GM18519 (cell line): ENCODE measurements around the gene SFSWAP.
"Not testable (repeated sequence)": the region's sequence is repeated elsewhere in the genome, so short reads cannot be mapped to it uniquely, and the experiment has no call there.

Source experiments
- ATAC-seq: cut with Tn5 transposase; IDR thresholded peaks from one replicate; pipeline ENCODE4 v1.9.1; 2021; ENCODE audit warnings: mild to moderate bottlenecking, moderate library complexity; ENCODE audit not compliant: unreplicated experiment, low FRiP score

The SFSWAP gene

DNA sequence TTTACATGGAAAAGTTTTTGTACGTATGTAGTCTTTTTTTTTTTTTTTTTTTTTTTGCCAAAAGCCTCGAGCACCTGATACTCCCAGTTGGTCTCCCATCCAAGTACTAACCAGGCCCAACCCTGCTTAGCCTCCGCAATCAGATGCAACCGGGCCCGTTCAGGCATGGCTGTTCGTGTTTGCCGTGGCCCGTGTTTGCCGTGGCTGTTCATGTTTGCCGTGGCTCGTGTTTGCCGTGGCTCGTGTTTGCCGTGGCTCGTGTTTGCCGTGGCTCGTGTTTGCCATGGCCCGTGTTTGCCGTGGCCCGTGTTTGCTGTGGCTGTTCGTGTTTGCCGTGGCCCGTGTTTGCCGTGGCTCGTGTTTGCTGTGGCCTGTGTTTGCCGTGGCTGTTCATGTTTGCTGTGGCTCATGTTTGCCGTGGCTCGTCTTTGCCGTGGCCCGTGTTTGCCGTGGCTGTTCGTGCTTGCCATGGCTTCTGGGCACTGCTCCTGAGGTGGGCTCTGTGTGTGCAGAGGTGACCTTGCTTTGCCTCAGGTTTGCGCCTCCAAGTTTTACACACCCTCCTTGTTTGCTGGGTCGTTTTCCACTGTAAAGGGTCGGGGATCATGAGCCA lies 90.5 kb downstream of the SFSWAP start:
- ATAC-seq = no peak

DNA sequence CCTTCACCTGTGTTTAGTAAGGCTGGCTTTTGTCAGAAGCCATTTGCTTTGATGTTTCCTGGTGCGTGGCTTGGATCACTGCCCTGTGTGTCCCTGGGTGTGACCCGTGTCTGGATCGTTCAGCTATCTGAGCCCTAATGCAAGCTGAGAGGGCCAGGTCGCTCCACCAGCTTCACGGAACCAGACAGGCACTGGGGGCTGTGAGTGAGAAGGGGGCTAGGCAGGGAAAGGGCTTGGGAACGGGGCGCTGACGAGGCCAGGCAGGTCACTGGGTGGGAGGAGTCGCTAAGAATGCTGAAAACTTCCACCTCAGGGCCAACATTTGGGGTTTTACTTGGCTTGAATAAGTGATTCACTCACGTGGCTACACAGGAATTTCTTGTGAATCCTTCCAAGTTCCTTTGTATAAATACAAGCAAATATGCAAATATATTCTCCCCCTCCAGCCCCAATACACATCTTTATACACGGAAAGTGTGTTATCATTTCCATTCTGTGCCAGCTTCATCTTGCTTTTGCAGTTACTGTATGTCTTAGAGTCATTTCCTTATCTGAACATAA lies 93.2 kb downstream of the SFSWAP start:
- ATAC-seq = no peak

DNA sequence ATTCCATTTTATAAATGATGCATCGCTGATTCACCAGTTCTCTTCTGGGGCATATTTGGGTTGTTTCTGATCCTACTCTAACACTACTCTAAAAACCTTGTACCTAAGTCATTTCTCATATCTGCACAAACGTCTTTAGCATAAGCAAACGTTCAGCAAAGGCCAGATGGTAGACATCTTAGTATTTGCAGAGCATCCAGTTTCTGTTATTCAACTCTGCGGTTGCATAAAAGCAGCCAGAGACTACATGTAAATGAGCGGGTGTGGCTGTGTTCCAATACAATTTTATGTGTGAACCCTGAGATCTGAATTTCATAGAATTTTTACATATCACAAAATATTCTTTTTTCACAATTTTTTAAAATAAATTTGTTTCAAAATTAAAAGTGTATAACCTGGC lies 94.5 kb downstream of the SFSWAP start:
- ATAC-seq = no peak

DNA sequence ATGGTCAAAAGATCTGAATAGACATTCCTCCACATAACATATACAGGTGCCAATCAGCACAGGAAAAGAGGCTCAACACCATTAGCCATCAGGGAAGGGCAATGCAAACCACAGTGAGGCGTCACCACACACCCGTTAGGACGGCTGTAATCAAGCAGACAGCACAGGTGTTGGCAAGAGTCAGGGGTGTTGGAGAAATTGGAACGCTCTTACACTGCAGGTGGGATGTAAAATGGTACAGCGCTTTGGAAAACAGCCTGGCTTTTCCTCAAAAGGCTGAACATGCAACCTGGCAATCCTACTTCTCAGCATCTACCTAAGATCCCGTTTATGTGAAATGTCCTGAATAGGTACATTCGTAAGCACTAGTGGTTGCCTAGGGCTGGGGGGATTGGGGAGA lies 95.8 kb downstream of the SFSWAP start:
- ATAC-seq = no peak

DNA sequence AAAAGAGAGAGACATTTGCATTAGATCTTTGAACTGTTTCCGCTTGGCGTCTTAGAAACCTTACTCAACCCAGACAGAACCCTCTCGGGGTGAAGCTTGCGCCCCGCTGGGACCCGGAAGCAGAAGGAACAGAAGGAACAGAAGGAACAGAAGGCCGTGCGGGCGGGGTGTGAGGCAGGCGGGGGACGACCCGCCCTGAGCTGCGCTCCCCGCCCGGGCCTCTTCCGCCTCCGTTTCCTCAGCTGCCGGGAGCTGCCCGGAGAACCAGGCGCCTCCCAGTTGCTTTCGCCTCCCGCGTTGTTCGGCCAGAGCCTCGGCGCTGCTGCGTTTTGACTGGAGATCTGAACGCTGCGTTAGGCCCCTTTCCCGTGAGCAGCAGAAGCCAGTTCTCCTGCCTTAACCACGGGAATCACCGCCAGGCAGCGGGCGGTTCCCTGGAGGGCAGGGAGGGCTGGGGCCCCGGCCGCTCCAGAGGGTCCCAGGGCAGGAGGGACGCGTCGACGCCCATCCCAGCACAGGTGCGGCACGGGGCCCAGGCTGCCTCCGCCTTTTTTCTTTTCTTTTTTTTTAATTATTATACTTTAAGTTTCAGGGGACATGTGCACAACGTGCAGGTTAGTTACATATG lies 98.0 kb downstream of the SFSWAP start:
- no peak for ATAC-seq

DNA sequence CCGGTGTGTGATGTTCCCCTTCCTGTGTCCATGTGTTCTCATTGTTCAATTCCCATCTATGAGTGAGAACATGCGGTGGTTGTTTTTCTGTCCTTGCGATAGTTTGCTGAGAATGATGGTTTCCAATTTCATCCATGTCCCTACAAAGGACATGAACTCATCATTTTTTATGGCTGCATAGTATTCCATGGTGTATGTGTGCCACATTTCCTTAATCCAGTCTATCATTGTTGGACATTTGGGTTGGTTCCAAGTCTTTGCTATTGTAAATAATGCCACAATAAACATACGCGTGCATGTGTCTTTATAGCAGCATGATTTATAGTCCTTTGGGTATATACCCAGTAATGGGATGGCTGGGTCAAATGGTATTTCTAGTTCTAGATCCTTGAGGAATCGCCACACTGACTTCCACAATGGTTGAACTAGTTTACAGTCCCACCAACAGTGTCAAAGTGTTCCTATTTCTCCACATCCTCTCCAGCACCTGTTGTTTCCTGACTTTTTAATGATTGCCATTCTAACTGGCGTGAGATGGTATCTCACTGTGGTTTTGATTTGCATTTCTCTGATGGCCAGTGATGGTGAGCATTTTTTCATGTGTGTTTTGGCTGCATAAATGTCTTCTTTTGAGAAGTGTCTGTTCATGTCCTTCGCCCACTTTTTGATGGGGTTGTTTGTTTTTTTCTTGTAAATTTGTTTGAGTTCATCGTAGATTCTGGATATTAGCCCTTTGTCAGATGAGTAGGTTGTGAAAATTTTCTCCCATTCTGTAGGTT lies 98.8 kb downstream of the SFSWAP start:
- not testable (repeated sequence) for ATAC-seq

DNA sequence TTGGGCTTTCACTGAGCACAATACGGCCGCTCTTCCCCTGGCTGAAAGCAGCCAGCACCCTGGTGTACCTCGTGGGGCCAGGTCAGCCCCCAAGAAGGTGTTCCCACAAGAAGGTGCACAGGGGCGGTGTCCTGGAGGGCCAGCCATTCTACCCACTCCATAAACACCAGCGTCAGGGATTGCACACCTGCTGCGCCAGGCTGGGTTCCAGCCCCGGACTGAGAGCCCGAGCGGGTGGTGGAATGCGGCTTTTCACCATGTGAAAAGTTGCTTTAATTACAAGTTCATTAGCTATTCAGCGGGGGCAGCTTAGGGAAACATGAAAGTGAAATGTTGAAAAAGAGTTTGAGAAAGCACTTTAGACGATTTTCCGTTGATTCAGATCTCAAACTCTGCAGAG lies 99.8 kb downstream of the SFSWAP start:
- no peak for ATAC-seq

DNA sequence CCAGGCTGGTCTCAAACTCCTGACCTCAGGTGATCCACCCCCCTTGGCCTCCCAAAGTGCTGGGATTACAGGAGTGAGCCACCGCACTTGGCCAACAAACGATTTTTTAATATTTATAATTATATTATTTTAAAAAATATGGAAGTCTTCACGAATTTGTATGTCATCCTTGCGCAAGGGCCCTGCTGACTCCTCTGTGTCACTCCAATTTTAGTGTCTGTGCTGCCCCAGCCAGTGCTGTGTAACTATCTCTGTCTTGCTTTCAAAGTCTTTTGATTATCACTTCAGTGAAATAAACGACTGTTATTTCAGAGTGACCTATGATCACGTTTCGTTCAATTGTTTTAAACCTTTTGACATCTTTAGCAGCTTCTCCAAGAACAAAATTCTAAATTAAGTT lies 104.2 kb downstream of the SFSWAP start:
- no peak for ATAC-seq

DNA sequence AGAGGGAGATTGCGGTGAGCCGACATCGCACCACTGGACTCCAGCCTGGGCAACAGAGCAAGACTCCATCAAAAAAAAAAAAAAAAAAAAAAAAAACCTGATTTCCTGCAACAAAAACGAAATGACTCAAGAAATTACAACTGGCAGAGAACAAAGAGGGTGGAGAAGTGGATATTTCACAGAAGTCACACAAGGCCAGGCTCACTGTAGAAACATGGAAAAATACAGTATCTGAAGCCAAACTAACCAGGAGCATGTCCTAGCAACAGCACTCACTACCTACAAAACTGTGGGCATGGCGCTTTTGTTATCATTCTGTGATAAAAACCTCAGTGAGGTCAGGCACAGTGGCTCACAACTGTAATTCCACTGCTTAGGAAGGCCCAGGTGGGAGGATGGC lies 105.6 kb downstream of the SFSWAP start:
- ATAC-seq = no peak

DNA sequence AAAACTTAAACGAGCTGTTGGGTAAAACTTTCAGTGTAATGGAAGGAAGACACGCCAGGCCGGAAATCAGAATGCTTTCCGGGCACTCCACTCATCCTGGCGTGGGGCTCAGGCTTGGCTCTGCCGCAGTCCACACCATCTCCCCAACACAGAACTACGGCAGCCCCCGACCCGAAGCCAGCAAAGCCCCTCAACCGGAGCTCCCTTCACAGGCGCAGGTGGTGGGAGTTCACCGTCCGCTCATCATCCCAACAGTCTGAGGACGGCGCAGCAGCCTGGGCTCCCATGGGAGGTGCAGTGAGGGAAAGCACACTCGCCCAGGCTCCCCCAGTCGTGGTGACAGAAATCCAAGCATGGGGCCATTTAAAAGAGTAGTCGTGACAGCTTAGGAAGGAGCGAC lies 106.4 kb downstream of the SFSWAP start:
- ATAC-seq = no peak

DNA sequence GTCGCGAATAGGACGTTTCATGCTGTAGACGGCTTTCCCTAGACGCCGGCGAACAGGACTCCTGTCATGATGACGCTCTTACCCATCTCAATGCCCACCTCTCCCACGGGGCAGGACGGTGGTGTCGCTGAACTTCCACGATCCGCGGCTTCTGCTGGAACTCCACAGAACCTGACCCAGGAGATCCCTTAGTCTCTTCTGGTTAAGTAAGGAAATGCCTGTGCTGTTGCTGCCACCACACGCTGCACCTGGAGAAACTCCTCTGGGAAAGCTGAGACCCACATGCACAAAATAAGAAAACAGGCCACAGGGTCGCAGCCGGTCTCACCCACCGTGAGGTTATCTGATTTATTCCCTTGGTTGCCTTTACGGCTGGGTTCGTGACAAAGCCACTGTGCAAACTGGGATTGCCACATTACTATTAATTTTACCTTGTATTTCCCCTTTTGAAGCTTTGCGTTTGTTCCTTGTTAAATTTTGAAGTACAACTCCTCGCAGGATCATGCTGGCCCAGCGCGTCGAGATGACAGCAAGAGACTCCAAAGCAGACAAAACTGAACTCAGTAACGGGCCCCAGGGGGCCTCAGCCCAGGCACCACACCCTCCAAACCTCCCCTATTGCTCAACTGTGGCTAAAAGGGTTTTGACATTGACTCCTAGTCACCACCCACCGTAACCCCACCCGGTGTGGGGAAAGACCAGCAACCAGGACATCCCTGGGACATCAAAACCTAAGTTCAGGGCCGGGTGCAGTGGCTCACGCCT lies 108.1 kb downstream of the SFSWAP start:
- ATAC-seq = no peak

DNA sequence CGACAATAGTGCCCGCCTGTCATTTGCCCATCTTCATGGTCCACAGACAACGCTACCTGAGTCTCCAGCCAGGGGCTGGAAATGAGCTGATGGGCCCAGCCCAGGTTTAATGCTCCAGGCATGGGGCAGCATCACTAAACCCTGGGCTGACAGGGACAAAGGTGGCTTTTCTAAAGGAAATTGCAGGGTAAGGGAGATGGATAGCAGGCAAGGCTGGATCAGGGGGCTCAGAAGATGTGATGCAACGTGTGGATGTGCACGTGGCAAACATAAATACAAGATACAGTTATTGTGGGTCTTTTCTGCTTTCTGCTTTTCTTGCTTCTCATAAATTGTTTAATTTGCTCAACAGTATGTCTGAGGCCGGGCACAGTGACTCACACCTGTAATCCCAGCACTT lies 113.6 kb downstream of the SFSWAP start:
- no peak for ATAC-seq

DNA sequence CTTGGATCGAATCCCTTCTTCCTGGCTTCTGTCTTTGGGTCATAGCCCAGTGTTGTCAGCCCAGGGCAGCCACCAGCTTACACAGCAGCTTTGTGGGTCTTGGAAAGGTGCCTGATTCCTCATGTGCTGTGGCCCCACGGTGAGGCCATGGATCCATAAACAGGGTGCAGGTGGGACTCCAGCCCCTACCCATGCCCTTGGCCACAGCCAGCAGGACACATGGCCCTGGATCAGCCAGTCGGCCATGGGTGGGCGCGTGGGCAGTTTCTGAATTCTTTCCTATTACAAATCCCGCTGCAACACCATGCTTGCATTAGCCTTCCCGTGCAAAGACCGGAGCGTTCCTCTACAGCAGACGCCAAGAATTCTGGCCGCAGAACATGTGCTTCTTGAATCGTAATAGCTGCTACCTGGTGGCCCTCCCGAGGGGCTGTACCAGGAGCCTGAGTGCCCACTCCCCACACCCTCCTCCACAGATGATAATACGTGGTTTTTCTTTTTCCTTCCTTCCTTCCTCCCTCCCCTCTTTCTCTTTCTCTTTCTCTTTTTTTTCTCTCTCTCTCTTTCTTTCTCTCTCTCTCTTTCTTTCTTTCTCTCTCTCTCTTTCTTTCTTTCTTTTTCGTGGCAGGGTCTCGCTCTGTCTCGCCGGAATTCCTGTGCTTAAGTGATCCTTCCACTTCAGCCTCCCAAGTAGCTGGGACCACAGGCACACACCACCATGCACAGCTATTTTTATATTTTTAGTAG lies 114.4 kb downstream of the SFSWAP start:
- no peak for ATAC-seq

DNA sequence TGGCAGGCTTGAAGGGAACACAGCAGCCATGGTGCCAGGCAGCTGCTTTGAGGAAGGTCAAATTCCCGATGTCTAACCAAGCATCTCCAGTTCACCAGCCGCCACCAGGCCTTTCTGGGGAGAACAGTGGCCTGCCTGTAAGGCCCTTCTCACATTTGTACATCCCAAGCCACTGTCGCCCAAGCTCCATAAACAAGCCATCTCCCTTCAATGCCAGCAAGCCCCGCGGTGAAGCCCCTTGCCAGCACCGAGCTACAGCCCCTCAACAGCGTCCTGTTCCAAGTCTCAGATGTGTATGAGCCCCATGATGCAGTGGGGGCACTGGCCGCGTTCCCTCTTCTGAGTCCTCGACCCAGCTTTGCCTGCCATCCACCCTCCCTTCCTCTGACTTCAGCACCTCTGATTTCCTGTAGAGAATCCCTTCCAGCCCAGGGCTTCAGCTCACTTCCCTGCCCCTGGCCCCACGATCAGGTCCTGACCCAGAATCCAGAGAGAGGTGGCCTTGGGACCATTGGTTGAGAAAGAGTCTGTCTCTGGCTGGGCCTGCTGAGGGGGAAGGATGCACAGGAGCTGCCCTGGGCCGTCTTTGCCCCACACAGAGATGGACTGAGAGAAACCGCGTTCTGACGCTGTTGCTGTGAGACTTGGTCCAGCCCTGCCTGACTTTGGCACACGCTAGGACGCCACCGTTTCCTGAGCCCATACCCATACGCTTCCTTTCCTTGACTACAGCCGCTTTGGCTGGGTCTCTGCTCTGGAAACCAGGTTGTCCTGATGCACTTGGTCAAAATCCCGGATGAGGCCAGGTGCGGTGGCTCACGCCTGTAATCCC lies 115.4 kb downstream of the SFSWAP start:
- ATAC-seq = no peak

DNA sequence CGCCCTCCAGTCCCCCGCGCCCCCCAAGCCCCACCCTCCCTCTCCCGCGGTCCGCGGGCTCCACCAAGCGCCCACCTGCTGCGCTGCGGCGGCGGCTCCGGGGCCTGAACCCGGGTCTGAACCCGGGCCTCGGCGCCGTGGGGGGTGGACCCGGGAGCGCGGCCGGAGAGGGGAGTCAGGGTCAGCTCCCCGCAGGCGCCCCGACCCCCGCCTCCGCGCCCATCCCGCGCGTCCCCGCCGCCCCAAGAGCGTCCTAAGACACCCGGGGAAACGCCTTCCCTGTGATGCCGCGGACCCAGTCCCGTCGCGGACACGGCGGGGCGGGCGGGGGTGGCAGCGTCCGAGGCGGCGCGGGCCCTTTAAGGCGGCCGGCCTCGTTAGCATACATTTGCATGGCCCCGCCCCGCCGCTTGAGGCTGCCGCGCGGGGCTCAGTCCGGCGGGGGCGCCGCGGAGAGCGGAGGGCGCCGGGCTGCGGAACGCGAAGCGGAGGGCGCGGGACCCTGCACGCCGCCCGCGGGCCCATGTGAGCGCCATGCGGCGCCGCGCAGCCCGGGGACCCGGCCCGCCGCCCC lies 117.2 kb downstream of the SFSWAP start, which contains the start of gene MMP17:
MMP17 (plus strand) TSS at position 433 of the 574 bp plus-strand sequence; CDS start at position 535, 102 bp downstream.
- no peak for ATAC-seq

DNA sequence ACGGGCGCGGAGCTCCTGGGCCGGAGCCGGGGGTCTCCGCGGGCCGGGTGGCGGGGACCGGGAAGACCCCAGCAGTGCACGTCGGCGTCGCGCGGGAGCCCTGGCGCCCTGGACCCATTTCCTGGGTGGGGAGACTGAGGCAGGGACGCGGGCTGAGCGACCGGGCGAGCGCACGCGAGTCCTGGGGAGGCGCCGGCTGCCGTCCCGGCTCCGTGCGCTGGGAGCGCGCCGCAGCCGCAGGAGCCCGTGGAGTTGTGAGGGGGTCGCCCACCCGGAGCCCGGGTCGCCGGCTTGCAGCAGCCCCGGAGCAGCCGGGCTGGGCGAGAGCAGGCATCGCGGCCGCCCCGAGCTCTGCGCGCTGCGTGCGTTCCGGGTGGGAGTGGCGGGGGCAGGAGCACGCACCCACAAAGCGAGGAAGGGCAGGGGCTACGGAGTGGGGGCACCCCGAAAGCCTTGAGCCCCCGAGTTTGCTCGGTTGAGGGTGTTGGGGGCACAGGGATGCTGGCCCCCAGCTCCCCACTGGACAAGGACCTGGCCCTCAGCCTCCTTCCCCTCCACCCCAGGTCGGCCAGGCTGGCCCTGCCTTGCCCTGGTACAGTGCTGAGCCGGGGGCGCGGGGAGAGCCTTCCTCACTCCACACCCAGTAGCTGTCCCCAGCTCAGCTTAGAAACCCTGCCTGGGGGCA lies 117.9 kb downstream of the SFSWAP start:
- no peak for ATAC-seq

DNA sequence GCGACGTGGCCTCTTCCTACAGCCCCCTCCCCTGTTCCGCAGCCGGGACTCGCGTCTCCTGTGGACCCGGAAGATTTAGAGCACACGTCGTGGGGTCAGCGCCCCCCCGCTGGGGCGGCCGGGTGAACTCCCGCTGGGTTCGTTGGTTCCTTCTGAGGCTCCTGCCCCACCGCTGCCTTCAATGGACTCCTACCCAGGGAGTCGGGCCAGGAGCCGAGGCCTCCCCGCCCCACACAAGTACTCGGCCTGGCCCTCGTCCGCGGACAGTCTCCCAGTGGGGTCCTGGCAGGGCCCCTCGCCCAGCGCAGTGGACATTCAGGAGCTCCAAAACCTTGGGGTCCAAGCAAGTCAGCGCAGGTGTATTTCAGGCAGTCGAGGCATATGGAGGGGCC lies 118.5 kb downstream of the SFSWAP start:
- ATAC-seq = no peak

DNA sequence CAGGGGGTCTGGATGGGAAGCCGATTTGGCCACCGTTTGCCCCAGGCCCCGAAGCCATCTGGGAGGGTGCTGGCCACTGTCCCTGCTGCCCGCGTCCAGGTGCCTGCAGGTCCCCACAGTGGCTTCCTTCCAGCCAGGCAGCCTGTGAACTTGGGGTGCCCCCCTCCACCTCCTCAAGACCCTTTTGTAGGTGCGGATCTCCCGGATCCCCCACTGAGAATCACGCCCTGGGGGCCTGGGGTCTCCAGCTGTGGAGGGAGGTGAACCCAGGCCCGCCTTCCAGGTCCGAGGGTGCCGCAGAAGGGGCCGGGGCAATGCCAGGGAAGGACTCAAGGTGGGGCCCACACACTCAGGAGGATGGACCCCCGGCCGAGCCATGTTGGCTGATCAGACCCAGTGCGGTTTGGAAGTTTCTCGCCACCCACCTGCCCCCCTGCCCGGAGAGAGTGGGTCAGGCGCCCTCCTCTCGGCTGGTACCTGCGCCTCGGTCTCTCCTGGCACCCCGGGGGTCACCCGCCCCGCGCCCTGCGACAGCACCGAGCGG lies 119.0 kb downstream of the SFSWAP start:
- no peak for ATAC-seq
